G401.6 (cell line): Measurements from ENCODE around the gene WDR75.
"Not testable (repeated sequence)": the region's sequence is repeated elsewhere in the genome, so short reads cannot be mapped to it uniquely, and the experiment has no call there.

Source experiments
- FAIRE-seq: peaks from 2 replicates; lab custom pipeline; 2012; peaks lifted over from hg19 to GRCh38; lab: Jason Lieb, UNC

Gene WDR75

GRCh38 chr2:189440947-189441708 lies at the start of gene WDR75:
WDR75 (plus strand) TSS chr2:189441474; CDS start chr2:189441493, 19 bp downstream.
- peak; percentile 98 for FAIRE-seq

- FAIRE-seq = peak; percentile 87
These were observed 47.7 kb upstream of the WDR75 start for GRCh38 chr2:189393440-189394111.

GRCh38 chr2:189394525-189394924 lies 46.7 kb upstream of the WDR75 start:
- no peak for FAIRE-seq

GRCh38 chr2:189402932-189403331 lies 38.3 kb upstream of the WDR75 start:
- FAIRE-seq = no peak

GRCh38 chr2:189406586-189407233 lies 34.6 kb upstream of the WDR75 start:
- no peak for FAIRE-seq

GRCh38 chr2:189407281-189408209 lies 33.7 kb upstream of the WDR75 start:
- FAIRE-seq = peak; percentile 84

- FAIRE-seq = peak; percentile 42
These were observed 33.0 kb upstream of the WDR75 start for GRCh38 chr2:189408294-189408693.

- no peak for FAIRE-seq
These were observed 32.1 kb upstream of the WDR75 start for GRCh38 chr2:189409131-189409530.

- no peak for FAIRE-seq
These were observed 31.6 kb upstream of the WDR75 start for GRCh38 chr2:189409647-189410046.

GRCh38 chr2:189411860-189412259 lies 29.4 kb upstream of the WDR75 start:
- FAIRE-seq = no peak

- FAIRE-seq = peak; percentile 99
These were observed 28.8 kb upstream of the WDR75 start for GRCh38 chr2:189412330-189412953.

GRCh38 chr2:189413249-189413648 lies 28.0 kb upstream of the WDR75 start:
- no peak for FAIRE-seq

- no peak for FAIRE-seq
These were observed 19.6 kb upstream of the WDR75 start for GRCh38 chr2:189421644-189422043.

GRCh38 chr2:189424961-189425360 lies 16.3 kb upstream of the WDR75 start:
- no peak for FAIRE-seq

GRCh38 chr2:189425676-189426075 lies 15.6 kb upstream of the WDR75 start:
- FAIRE-seq = no peak

GRCh38 chr2:189426886-189427285 lies 14.4 kb upstream of the WDR75 start:
- FAIRE-seq = no peak

GRCh38 chr2:189427872-189428271 lies 13.4 kb upstream of the WDR75 start:
- no peak for FAIRE-seq

- not testable (repeated sequence) for FAIRE-seq
These were observed 10.8 kb upstream of the WDR75 start for GRCh38 chr2:189430448-189430847.

GRCh38 chr2:189435803-189436202 lies 5.5 kb upstream of the WDR75 start:
- not testable (repeated sequence) for FAIRE-seq

GRCh38 chr2:189437926-189438325 lies 3.3 kb upstream of the WDR75 start:
- peak; percentile 6 for FAIRE-seq

GRCh38 chr2:189439342-189439741 lies 1.9 kb upstream of the WDR75 start:
- peak; percentile 59 for FAIRE-seq

GRCh38 chr2:189440644-189440946 lies 679 bp upstream of the WDR75 start:
- no peak for FAIRE-seq
